GM23338 (cell line): ENCODE data around the gene AIF1L.
A peak's percentile ranks its signal among the peaks of the same experiment; 100 is the strongest.

Experiments
- CTCF ChIP-seq, 2 experiments: fragments of 200-600 bp in 1 of 2; sonication (generic) in 1 of 2; conservative IDR thresholded peaks; 2 replicates each; pipeline versions ENCODE4 v1.5.1 to v1.6.1; 2016 to 2017; ENCODE audit warnings: antibody characterized with exemption in 2 of 2, low read depth in 2 of 2, mild to moderate bottlenecking in 2 of 2, moderate library complexity in 1 of 2
- EZH2phosphoT487 ChIP-seq: fragments of 200-600 bp; sonication (generic); IDR thresholded peaks from one replicate; pipeline ENCODE4 v1.8.1; 2018; ENCODE audit warnings: antibody characterized with exemption; ENCODE audit not compliant: unreplicated experiment

- TF ChIP-seq CTCF (conservative IDR thresholded peaks at IDR 0.05; ENCODE audit: low read depth in 2 of 2): peak; percentile 82 to 93
- no peak for TF ChIP-seq EZH2phosphoT487
These were observed 49.6 kb upstream of the AIF1L start for GRCh38 chr9:131046581-131047202.
